HFFc6 (cell line): ENCODE measurements around the gene ELL2. TPM values are rescaled to one million over a fixed set of nuclear protein-coding genes. Genes with fewer than 3 reads are reported as not detected.

Experiments
- DNase-seq: peaks from one replicate; pipeline ENCODE4 v3.0.0-alpha.2; 2018
- H3K27ac Mint-ChIP-seq: 2 replicates; pipeline ENCODE4 v1.8.0; 2020; ENCODE audit warnings: mild to moderate bottlenecking, mixed read lengths
- H3K27me3 Mint-ChIP-seq: 2 replicates; pipeline ENCODE4 v1.8.0; 2021; ENCODE audit warnings: mild to moderate bottlenecking, moderate library complexity, mixed read lengths; ENCODE audit not compliant: insufficient read depth
- H3K36me3 Mint-ChIP-seq: 2 replicates; pipeline ENCODE4 v1.8.0; 2021; ENCODE audit warnings: low read depth, mixed read lengths
- H3K4me1 Mint-ChIP-seq: 2 replicates; pipeline ENCODE4 v1.8.0; 2020; ENCODE audit warnings: low read depth, mixed read lengths
- H3K4me3 Mint-ChIP-seq: 2 replicates; pipeline ENCODE4 v1.8.0; 2020; ENCODE audit warnings: mild to moderate bottlenecking, moderate library complexity, mixed read lengths
- H3K9me3 Mint-ChIP-seq: 2 replicates; pipeline ENCODE4 v1.8.0; 2020; ENCODE audit warnings: mild to moderate bottlenecking, mixed read lengths
- CTCF ChIP-seq: fragments of 200-600 bp; sonication (generic); IDR thresholded peaks from 2 replicates; pipeline ENCODE4 v1.5.0; 2021; ENCODE audit warnings: antibody characterized with exemption, mild to moderate bottlenecking
- total RNA-seq, 6 experiments: library from RNA; stranded (reverse); fragmentation: NEBNext Ultra II Directional; extraction: Animal tissue kit (Norgen Biotek cat#: 25700); gene quantifications; 2 replicates in 1 of 6; 3 replicates in 5 of 6; pipeline ENCODE4 v1.2.3, GENCODE V29; 2021

ELL2 gene
- total RNA-seq, 6 experiments from 2014 or later, result 346 to 505 (median 380) TPM

- Mint-ChIP-seq H3K4me3 (no peak overlapping the region), H3K27ac (peak overlapping the region; percentile 44), H3K4me1 (peaks cover 63% of the 10 kb centered on the region), H3K9me3 (peaks cover 23% of the 10 kb centered on the region), H3K27me3 (no peaks in the 10 kb centered on the region), H3K36me3 (peaks cover 30% of the 10 kb centered on the region)
- no peak for TF ChIP-seq CTCF
- DNase-seq, result no peak
These were observed 43.1 kb upstream of the ELL2 start for GRCh38 chr5:96004754-96005153.

- TF ChIP-seq CTCF, result no peak
- Mint-ChIP-seq H3K27me3 (no peaks in the 10 kb centered on the region), H3K4me1 (peaks cover 56% of the 10 kb centered on the region), H3K36me3 (peaks cover 23% of the 10 kb centered on the region), H3K4me3 (peak overlapping the region; percentile 37; the same call in 1 of the 2 replicates), H3K9me3 (peaks cover 21% of the 10 kb centered on the region), H3K27ac (peak overlapping the region; percentile 44; the same call in 1 of the 2 replicates)
- DNase-seq, result peak; percentile 81
These were observed 42.4 kb upstream of the ELL2 start for GRCh38 chr5:96004087-96004486.

DNA sequence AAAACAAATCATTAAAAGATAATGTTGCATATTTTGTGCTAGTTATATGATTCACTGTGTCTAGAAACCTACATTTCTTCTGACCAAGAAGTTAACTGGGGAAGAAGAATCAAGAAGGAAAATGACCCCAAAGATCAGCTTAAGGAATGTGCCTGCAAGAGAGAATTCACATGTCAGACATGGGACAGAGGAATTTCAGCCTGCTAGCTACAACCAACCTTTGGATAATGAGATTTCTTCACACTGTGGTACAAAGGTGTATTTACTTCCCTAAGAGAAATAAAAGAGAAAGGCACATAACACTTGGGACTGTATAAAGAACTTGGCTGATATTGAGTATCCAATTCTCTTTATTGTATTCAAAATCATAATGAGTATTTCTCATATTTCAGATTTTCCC is 39.6 kb upstream of the ELL2 start:
- Mint-ChIP-seq H3K4me1 (peaks cover 47% of the 10 kb centered on the region), H3K4me3 (no peak overlapping the region), H3K36me3 (peaks cover 17% of the 10 kb centered on the region), H3K27me3 (no peaks in the 10 kb centered on the region), H3K9me3 (peaks cover 10% of the 10 kb centered on the region), H3K27ac (peak overlapping the region; percentile 34; the same call in 1 of the 2 replicates)
- no peak for TF ChIP-seq CTCF
- DNase-seq, result peak; percentile 28

DNA sequence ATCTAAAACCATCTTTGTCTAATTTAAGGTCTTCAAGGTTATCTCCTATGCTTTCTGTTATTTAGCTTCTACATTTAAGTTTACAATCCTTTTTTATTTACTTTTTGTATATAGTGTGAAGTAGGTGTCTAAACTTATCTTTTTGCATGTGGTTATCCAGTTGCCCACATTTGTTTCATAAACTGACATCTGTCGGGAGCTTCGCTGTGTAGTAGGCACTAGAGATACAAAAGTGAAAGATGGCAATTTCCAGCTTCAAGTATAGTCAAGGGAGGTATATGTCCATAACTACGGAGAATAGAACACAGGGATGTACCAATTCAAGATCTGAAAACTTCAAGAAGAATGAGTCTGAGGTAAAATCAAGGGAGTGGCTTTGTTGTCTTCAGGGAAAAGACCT is 38.7 kb upstream of the ELL2 start:
- TF ChIP-seq CTCF, result no peak
- Mint-ChIP-seq H3K27ac (no peak overlapping the region), H3K4me1 (peaks cover 49% of the 10 kb centered on the region), H3K27me3 (no peaks in the 10 kb centered on the region), H3K4me3 (no peak overlapping the region), H3K36me3 (peaks cover 15% of the 10 kb centered on the region), H3K9me3 (peaks cover 9% of the 10 kb centered on the region)
- DNase-seq, result no peak

DNA sequence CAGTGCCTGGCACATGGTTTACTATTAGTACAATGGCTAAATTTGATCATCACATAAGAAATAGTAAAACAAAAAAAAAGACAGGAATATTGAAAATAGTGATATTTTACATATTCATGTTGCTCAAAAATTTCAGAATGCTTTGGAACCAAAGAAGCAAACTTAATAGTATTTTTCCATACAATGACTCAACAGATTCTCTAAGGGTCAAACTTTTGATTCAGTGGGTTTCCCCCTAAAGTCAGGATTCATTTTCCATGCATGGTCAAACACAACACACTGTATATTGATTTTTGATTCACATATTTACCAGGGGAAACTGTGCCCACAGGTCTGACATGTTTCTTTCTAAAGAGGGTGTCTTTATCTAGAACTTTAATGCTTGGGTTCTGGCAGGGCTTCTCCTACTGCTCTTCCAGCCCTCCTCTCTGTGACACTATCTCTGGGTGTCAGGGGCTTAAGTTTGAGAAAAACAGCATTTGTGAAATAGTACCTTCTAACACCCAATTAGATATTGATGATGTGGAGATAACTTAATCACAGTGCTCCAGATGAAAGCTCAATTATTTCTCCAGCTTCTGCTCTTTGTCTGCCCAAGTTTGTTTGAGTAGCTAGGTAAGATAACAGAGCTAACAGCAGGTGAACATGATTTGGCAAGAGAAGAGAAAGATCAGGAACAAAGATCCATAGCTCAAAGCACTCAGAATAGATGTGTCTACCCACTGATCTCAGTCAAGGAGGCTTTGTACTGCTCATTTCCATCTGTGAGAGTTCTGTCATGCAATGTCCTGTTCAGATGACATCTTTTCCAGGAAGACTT is 35.5 kb upstream of the ELL2 start:
- Mint-ChIP-seq H3K9me3 (no peaks in the 10 kb centered on the region), H3K4me1 (peaks cover 41% of the 10 kb centered on the region), H3K27me3 (no peaks in the 10 kb centered on the region), H3K4me3 (no peak overlapping the region), H3K27ac (no peak overlapping the region), H3K36me3 (peaks cover 4% of the 10 kb centered on the region; the same call in 1 of the 2 replicates)
- DNase-seq, result no peak
- TF ChIP-seq CTCF, result no peak
